GM23338 (cell line): Measurements from ENCODE around the gene RHBDL3. TPM values are rescaled to one million over a fixed set of nuclear protein-coding genes. Genes with fewer than 3 reads are reported as not detected.

Experiments used
- ATAC-seq: fragments of 200-7000 bp; cut with Tn5 transposase; 3 replicates; pipeline ENCODE4 v1.9.1; 2020
- DNase-seq: peaks from one replicate; pipeline ENCODE4 v3.0.0-alpha.2; 2015; ENCODE audit warnings: low spot score
- H2AFZ ChIP-seq: fragments of 200-600 bp; sonication (generic); 2 replicates; pipeline ENCODE4 v1.8.0; 2016; ENCODE audit warnings: antibody characterized with exemption, mild to moderate bottlenecking, moderate library complexity
- H3F3A ChIP-seq: fragments of 200-600 bp; sonication (generic); replicated peaks from 2 replicates; pipeline ENCODE4 v1.8.0; 2017; ENCODE audit warnings: antibody characterized with exemption, mixed run types, low read depth
- H3K27ac ChIP-seq: fragments of 200-600 bp; sonication (generic); 2 replicates; pipeline ENCODE4 v1.6.1; 2016; ENCODE audit warnings: low read depth
- H3K27me3 ChIP-seq: fragments of 200-600 bp; sonication (generic); 2 replicates; pipeline ENCODE4 v1.8.0; 2016; ENCODE audit warnings: mild to moderate bottlenecking, mixed run types, moderate library complexity; ENCODE audit not compliant: insufficient read depth
- H3K36me3 ChIP-seq: fragments of 200-600 bp; sonication (generic); 2 replicates; pipeline ENCODE4 v1.8.0; 2016; ENCODE audit warnings: mild to moderate bottlenecking; ENCODE audit not compliant: insufficient read depth
- H3K4me1 ChIP-seq: fragments of 200-600 bp; sonication (generic); 2 replicates; pipeline ENCODE4 v1.8.0; 2016; ENCODE audit warnings: mild to moderate bottlenecking, moderate library complexity; ENCODE audit not compliant: insufficient read depth
- H3K4me2 ChIP-seq: fragments of 200-600 bp; sonication (generic); 2 replicates; pipeline ENCODE4 v1.7.1; 2017; ENCODE audit warnings: mixed run types
- H3K4me3 ChIP-seq: fragments of 200-600 bp; sonication (generic); 2 replicates; pipeline ENCODE4 v1.6.1; 2016; ENCODE audit warnings: mixed run types
- H3K79me2 ChIP-seq: fragments of 200-600 bp; sonication (generic); replicated peaks from 2 replicates; pipeline ENCODE4 v1.8.0; 2017; ENCODE audit warnings: mild to moderate bottlenecking; ENCODE audit not compliant: insufficient read depth
- H3K9me2 ChIP-seq: fragments of 200-600 bp; sonication (generic); 2 replicates; pipeline ENCODE4 v1.8.0; 2017; ENCODE audit not compliant: insufficient read depth
- H4K20me1 ChIP-seq: fragments of 200-600 bp; sonication (generic); replicated peaks from 2 replicates; pipeline ENCODE4 v1.8.0; 2017; ENCODE audit warnings: mild to moderate bottlenecking; ENCODE audit not compliant: insufficient read depth
- H3K27ac Mint-ChIP-seq: 2 replicates; pipeline ENCODE4 v1.8.0; 2020; ENCODE audit warnings: inconsistent platforms, mild to moderate bottlenecking, moderate library complexity, mixed read lengths
- H3K27me3 Mint-ChIP-seq: 3 replicates; pipeline ENCODE4 v1.8.0; 2022; ENCODE audit warnings: low read depth, mild to moderate bottlenecking, moderate library complexity, mixed read lengths, inconsistent platforms; ENCODE audit not compliant: insufficient read depth, poor library complexity
- H3K36me3 Mint-ChIP-seq: 3 replicates; pipeline ENCODE4 v1.8.0; 2021; ENCODE audit warnings: low read depth, mild to moderate bottlenecking, inconsistent platforms, moderate library complexity, mixed read lengths
- H3K4me1 Mint-ChIP-seq: 3 replicates; pipeline ENCODE4 v1.8.0; 2020; ENCODE audit warnings: mild to moderate bottlenecking, inconsistent platforms, mixed read lengths
- H3K4me3 Mint-ChIP-seq: 3 replicates; pipeline ENCODE4 v1.8.0; 2021; ENCODE audit warnings: moderate library complexity, mild to moderate bottlenecking, inconsistent platforms, mixed read lengths
- H3K9me3 Mint-ChIP-seq: 3 replicates; pipeline ENCODE4 v1.8.0; 2020; ENCODE audit warnings: moderate library complexity, mild to moderate bottlenecking, inconsistent platforms, mixed read lengths
- EZH2phosphoT487 ChIP-seq: fragments of 200-600 bp; sonication (generic); IDR thresholded peaks from one replicate; pipeline ENCODE4 v1.8.1; 2018; ENCODE audit warnings: antibody characterized with exemption; ENCODE audit not compliant: unreplicated experiment
- JUNB ChIP-seq: IDR thresholded peaks from one replicate; pipeline ENCODE4 v1.6.1; 2016; ENCODE audit warnings: antibody characterized with exemption; ENCODE audit not compliant: unreplicated experiment
- ZNF331 ChIP-seq: fragments of 250-450 bp; sonication (Bioruptor Pico); IDR thresholded peaks from 2 replicates; pipeline ENCODE4 v1.5.0; 2020; ENCODE audit warnings: low read depth, mild to moderate bottlenecking, moderate library complexity
- polyA plus RNA-seq: library from polyadenylated mRNA; unstranded; fragments of >200 nt; fragmentation: Nextera tagmentation; extraction: Ambion mirVana; gene quantifications from 2 replicates; pipeline ENCODE4 v1.2.1, GENCODE V29; 2016
- total RNA-seq: library from RNA; depleted of rRNA; stranded (reverse); fragments of >200 nt; shearing (Covaris generic); gene quantifications from 2 replicates; pipeline ENCODE4 v1.2.3, GENCODE V29; 2014
- TF ChIP-seq, protein P1 (sequence below): IDR thresholded peaks from one replicate; pipeline ENCODE4 v1.6.1; 2018; ENCODE audit warnings: antibody characterized with exemption; ENCODE audit not compliant: unreplicated experiment
- TF ChIP-seq, protein P2 (sequence below): fragments of 250-450 bp; sonication (Bioruptor Pico); IDR thresholded peaks from 2 replicates; pipeline ENCODE4 v1.5.0; 2020; ENCODE audit warnings: mild to moderate bottlenecking, moderate library complexity

The RHBDL3 gene
- total and polyA plus RNA-seq, 2 experiments from 2014 or later = 2.3 to 8.1 TPM

- ATAC-seq (peak; percentile 54), DNase-seq (no peak)
- Mint-ChIP-seq H3K4me3 (no peak overlapping the region; the same call in 2 of the 3 replicates), H3K9me3 (peaks cover 3% of the 10 kb centered on the region; the same call in 2 of the 3 replicates), H3K36me3 (0 out of 3 replicates have a peak, but pooled peaks cover 2% of the 10 kb centered on the region), H3K27ac (0 out of 2 replicates have a peak overlapping the region, but pooled peaks have one; percentile 29), H3K4me1 (peaks cover 21% of the 10 kb centered on the region), H3K27me3 (peaks cover 6% of the 10 kb centered on the region)
- peak overlapping the region; percentile 19; the same call in 1 of the 2 replicates for H3K4me2 ChIP-seq
- no peaks in the 10 kb centered on the region for H3K36me3 ChIP-seq
- H2AFZ ChIP-seq = no peak overlapping the region
- H3K79me2 ChIP-seq = no peaks in the 10 kb centered on the region
- H3F3A ChIP-seq = 0 out of 2 replicates have a peak, but pooled peaks cover 2% of the 10 kb centered on the region
- peaks cover 10% of the 10 kb centered on the region for H3K4me1 ChIP-seq
- no peaks in the 10 kb centered on the region for H4K20me1 ChIP-seq
- H3K9me2 ChIP-seq = no peaks in the 10 kb centered on the region
- TF ChIP-seq, protein P1, sequence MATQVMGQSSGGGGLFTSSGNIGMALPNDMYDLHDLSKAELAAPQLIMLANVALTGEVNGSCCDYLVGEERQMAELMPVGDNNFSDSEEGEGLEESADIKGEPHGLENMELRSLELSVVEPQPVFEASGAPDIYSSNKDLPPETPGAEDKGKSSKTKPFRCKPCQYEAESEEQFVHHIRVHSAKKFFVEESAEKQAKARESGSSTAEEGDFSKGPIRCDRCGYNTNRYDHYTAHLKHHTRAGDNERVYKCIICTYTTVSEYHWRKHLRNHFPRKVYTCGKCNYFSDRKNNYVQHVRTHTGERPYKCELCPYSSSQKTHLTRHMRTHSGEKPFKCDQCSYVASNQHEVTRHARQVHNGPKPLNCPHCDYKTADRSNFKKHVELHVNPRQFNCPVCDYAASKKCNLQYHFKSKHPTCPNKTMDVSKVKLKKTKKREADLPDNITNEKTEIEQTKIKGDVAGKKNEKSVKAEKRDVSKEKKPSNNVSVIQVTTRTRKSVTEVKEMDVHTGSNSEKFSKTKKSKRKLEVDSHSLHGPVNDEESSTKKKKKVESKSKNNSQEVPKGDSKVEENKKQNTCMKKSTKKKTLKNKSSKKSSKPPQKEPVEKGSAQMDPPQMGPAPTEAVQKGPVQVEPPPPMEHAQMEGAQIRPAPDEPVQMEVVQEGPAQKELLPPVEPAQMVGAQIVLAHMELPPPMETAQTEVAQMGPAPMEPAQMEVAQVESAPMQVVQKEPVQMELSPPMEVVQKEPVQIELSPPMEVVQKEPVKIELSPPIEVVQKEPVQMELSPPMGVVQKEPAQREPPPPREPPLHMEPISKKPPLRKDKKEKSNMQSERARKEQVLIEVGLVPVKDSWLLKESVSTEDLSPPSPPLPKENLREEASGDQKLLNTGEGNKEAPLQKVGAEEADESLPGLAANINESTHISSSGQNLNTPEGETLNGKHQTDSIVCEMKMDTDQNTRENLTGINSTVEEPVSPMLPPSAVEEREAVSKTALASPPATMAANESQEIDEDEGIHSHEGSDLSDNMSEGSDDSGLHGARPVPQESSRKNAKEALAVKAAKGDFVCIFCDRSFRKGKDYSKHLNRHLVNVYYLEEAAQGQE = no peak
- H3K4me3 ChIP-seq = no peak overlapping the region
- H3K27ac ChIP-seq = peak overlapping the region; percentile 47; the same call in 1 of the 2 replicates
- H3K27me3 ChIP-seq = no peaks in the 10 kb centered on the region
Measured at GRCh38 chr17:32323811-32324491, 58.3 kb downstream of the RHBDL3 start.

GRCh38 chr17:32327911-32328310 lies 62.3 kb downstream of the RHBDL3 start:
- Mint-ChIP-seq H3K9me3 (no peaks in the 10 kb centered on the region), H3K27ac (no peak overlapping the region), H3K36me3 (peaks cover 10% of the 10 kb centered on the region; the same call in 2 of the 3 replicates), H3K4me3 (no peak overlapping the region), H3K27me3 (peaks cover 2% of the 10 kb centered on the region), H3K4me1 (peaks cover 18% of the 10 kb centered on the region)
- Histone ChIP-seq H3K27ac (no peak overlapping the region), H3K4me3 (no peak overlapping the region), H3K36me3 (peaks cover 6% of the 10 kb centered on the region; the same call in 1 of the 2 replicates), H3K9me2 (no peaks in the 10 kb centered on the region), H4K20me1 (no peaks in the 10 kb centered on the region), H3K79me2 (no peaks in the 10 kb centered on the region), H3F3A (no peaks in the 10 kb centered on the region), H3K27me3 (no peaks in the 10 kb centered on the region), H3K4me1 (peaks cover 10% of the 10 kb centered on the region), H2AFZ (no peak overlapping the region), H3K4me2 (no peak overlapping the region)
- DNase-seq (no peak), ATAC-seq (no peak)
- TF ChIP-seq EZH2phosphoT487 = no peak

DNA sequence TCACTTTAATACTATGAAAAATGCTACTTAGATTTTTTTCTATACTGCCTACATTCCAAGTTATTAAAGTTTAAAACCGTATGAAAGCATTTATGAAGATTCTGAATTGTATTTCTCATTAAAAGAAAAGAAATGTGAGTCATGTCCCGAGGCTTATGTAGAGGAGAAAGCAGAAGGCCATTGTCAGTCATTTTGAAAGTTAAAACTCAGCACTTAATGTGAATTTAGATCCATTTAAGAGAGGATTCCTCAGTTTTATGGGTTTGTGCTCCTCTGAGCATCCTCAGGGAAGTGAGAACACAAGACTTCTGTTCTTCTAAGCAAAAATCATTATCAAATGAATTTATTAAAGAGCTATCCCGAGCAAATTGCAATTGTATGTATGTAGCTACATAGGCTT lies 64.5 kb downstream of the RHBDL3 start:
- Histone ChIP-seq H4K20me1 (no peaks in the 10 kb centered on the region; the same call in 1 of the 2 replicates), H3F3A (no peaks in the 10 kb centered on the region), H3K27ac (no peak overlapping the region), H3K36me3 (peaks cover 25% of the 10 kb centered on the region), H3K4me1 (no peaks in the 10 kb centered on the region), H3K9me2 (no peaks in the 10 kb centered on the region), H3K4me2 (no peak overlapping the region), H3K4me3 (no peak overlapping the region), H3K79me2 (no peaks in the 10 kb centered on the region), H2AFZ (no peak overlapping the region), H3K27me3 (no peaks in the 10 kb centered on the region)
- Mint-ChIP-seq H3K4me3 (no peak overlapping the region), H3K36me3 (peaks cover 29% of the 10 kb centered on the region), H3K27me3 (peaks cover 2% of the 10 kb centered on the region), H3K27ac (no peak overlapping the region), H3K9me3 (no peaks in the 10 kb centered on the region), H3K4me1 (no peaks in the 10 kb centered on the region)
- ATAC-seq (no peak), DNase-seq (no peak)
- TF ChIP-seq JUNB (no peak), ZNF331 (no peak)
- TF ChIP-seq, protein P2, sequence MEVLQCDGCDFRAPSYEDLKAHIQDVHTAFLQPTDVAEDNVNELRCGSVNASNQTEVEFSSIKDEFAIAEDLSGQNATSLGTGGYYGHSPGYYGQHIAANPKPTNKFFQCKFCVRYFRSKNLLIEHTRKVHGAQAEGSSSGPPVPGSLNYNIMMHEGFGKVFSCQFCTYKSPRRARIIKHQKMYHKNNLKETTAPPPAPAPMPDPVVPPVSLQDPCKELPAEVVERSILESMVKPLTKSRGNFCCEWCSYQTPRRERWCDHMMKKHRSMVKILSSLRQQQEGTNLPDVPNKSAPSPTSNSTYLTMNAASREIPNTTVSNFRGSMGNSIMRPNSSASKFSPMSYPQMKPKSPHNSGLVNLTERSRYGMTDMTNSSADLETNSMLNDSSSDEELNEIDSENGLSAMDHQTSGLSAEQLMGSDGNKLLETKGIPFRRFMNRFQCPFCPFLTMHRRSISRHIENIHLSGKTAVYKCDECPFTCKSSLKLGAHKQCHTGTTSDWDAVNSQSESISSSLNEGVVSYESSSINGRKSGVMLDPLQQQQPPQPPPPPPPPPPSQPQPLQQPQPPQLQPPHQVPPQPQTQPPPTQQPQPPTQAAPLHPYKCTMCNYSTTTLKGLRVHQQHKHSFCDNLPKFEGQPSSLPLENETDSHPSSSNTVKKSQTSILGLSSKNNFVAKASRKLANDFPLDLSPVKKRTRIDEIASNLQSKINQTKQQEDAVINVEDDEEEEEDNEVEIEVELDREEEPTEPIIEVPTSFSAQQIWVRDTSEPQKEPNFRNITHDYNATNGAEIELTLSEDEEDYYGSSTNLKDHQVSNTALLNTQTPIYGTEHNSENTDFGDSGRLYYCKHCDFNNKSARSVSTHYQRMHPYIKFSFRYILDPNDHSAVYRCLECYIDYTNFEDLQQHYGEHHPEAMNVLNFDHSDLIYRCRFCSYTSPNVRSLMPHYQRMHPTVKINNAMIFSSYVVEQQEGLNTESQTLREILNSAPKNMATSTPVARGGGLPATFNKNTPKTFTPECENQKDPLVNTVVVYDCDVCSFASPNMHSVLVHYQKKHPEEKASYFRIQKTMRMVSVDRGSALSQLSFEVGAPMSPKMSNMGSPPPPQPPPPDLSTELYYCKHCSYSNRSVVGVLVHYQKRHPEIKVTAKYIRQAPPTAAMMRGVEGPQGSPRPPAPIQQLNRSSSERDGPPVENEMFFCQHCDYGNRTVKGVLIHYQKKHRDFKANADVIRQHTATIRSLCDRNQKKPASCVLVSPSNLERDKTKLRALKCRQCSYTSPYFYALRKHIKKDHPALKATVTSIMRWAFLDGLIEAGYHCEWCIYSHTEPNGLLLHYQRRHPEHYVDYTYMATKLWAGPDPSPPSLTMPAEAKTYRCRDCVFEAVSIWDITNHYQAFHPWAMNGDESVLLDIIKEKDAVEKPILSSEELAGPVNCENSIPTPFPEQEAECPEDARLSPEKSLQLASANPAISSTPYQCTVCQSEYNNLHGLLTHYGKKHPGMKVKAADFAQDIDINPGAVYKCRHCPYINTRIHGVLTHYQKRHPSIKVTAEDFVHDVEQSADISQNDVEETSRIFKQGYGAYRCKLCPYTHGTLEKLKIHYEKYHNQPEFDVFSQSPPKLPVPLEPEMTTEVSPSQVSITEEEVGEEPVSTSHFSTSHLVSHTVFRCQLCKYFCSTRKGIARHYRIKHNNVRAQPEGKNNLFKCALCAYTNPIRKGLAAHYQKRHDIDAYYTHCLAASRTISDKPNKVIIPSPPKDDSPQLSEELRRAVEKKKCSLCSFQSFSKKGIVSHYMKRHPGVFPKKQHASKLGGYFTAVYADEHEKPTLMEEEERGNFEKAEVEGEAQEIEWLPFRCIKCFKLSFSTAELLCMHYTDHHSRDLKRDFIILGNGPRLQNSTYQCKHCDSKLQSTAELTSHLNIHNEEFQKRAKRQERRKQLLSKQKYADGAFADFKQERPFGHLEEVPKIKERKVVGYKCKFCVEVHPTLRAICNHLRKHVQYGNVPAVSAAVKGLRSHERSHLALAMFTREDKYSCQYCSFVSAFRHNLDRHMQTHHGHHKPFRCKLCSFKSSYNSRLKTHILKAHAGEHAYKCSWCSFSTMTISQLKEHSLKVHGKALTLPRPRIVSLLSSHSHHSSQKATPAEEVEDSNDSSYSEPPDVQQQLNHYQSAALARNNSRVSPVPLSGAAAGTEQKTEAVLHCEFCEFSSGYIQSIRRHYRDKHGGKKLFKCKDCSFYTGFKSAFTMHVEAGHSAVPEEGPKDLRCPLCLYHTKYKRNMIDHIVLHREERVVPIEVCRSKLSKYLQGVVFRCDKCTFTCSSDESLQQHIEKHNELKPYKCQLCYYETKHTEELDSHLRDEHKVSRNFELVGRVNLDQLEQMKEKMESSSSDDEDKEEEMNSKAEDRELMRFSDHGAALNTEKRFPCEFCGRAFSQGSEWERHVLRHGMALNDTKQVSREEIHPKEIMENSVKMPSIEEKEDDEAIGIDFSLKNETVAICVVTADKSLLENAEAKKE (CRISPR knock-in tag) = no peak
